Astrocyte of the cerebellum (primary cell): ENCODE results near the gene DPYD.

Experiments used
- DNase-seq: peaks from one replicate; pipeline ENCODE4 v3.0.0-alpha.2; 2011; ENCODE audit warnings: low read depth
- H3K4me3 ChIP-seq: 2 replicates; pipeline ENCODE4 v1.5.1; 2011; ENCODE audit warnings: mild to moderate bottlenecking, low read depth, low read length, moderate library complexity
- in situ Hi-C: cut with HindIII; loops from 2 replicates; pipeline ENCODE4 v1.10.0; 2017; ENCODE audit warnings: low sequenced_read_pairs
- TF ChIP-seq, protein P1 (sequence below): IDR thresholded peaks from 2 replicates; pipeline ENCODE4 v1.5.1; 2012; ENCODE audit warnings: low read length, low read depth, moderate library complexity, mild to moderate bottlenecking; ENCODE audit errors: missing control alignments

Gene DPYD

DNA sequence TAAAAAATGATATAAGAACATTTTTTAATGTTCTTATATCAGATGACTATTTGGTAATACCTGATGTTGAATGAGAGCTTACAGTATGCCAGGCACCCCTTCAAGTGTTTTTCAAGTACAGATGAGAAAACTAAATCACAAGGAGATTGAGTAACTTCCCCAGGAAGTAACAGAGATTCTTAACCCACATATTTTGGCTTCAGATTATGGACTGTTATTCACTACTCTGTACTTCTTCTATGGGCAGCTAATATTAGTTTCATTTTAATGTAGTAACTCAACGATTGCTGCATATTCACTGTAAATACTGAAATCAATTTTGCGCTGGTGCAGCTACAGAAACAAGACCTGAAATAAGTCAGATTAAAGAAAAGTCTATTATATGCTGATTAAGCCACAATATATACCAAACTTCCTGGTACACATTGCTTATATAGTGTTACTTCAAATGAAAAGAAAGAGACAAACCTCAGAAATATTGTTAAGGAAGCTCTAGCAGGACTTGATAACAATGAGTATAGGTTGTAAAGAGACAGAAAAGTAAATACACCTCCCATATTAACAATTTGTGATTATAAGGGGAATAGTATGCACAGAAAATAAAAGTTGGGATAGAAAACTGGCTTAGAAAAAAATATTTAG is 19.7 kb downstream of the DPYD start:
- in situ Hi-C loops, result no loop called here
- H3K4me3 ChIP-seq, result no peak overlapping the region
- no peak for DNase-seq
- TF ChIP-seq, protein P1, sequence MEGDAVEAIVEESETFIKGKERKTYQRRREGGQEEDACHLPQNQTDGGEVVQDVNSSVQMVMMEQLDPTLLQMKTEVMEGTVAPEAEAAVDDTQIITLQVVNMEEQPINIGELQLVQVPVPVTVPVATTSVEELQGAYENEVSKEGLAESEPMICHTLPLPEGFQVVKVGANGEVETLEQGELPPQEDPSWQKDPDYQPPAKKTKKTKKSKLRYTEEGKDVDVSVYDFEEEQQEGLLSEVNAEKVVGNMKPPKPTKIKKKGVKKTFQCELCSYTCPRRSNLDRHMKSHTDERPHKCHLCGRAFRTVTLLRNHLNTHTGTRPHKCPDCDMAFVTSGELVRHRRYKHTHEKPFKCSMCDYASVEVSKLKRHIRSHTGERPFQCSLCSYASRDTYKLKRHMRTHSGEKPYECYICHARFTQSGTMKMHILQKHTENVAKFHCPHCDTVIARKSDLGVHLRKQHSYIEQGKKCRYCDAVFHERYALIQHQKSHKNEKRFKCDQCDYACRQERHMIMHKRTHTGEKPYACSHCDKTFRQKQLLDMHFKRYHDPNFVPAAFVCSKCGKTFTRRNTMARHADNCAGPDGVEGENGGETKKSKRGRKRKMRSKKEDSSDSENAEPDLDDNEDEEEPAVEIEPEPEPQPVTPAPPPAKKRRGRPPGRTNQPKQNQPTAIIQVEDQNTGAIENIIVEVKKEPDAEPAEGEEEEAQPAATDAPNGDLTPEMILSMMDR, result no peak

DNA sequence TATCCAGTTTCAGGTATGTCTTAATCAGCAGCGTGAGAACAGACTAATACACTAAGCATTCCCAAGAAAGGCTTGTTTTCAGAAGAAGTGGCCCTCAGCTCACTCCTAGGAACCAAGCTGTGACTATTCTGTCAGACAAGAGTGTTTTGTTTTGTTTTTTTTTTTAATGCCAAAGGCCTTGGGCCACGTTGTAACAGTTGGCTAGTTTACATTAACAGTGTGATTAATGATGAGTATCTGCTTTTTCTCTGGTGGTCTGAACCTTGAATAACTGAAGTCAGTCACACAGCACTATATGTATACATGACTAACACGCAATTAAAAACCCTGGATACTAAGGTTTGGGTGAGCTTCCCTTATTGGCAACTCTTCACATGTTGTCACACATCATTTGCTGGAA is 21.9 kb downstream of the DPYD start:
- TF ChIP-seq, protein P1, result no peak
- DNase-seq, result no peak
- in situ Hi-C loops, result no loop called here
- no peak overlapping the region for H3K4me3 ChIP-seq

DNA sequence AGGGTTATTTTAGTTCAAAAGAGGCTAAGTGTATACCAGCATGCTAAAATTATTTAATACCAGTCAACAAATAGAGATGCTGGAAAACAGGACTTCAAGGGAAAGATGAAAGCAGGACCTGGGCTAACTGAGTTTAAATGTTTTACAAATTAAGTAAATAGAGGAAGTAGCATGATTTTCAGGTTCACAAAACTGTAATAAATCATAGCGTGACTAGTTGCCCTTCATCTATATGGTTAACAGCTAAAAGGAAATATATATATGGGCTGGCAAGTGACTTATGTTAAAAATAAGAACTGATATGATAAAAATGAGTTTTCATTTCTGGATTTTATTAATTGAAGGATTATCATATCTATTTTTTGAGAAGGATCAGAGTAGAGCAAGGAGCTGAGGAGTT is 25.6 kb downstream of the DPYD start:
- H3K4me3 ChIP-seq, result no peak overlapping the region
- DNase-seq, result no peak
- in situ Hi-C loops, result no loop called here
- TF ChIP-seq, protein P1, result no peak

DNA sequence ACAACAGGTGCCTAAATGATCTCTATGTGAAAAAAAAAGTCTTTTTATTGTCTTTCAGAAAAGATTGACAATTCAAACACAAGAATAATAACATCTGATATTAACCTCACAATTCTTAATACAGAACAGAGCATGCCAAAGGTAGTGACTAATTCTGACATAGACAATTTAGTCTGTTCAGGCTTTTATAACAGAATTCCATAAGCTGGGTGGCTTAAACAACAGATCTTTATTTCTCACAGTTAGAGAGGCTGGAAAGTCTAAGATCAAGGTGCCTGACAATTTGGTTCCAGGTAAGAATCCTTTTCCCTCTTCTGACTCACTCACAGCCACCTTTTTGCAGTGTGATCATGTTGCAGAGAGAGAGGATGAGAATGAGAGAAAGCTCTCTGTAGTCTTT is 27.0 kb downstream of the DPYD start:
- DNase-seq, result no peak
- TF ChIP-seq, protein P1, result no peak
- in situ Hi-C loops, result no loop called here
- no peak overlapping the region for H3K4me3 ChIP-seq

DNA sequence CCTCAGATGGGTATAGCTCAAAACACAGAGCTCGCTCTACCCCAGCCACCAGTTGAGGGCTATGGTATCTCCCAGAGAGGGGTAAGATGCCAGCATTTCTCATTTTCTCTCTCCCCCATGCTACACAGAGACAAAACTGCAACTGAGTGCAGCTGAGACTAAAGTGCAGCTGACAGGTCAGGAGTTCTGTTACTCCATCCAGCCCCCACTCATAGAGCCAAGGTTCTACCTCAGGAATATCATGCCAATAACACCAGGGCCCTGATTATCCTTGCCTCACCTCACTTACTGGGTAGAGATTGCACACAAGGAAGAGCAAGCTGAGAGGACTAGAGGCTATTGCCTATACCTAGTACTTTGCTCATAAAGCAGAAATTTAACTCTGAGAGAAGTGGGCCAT is 34.6 kb downstream of the DPYD start:
- TF ChIP-seq, protein P1, result no peak
- no peak for DNase-seq
- no peak overlapping the region for H3K4me3 ChIP-seq
- in situ Hi-C loops, result no loop called here

DNA sequence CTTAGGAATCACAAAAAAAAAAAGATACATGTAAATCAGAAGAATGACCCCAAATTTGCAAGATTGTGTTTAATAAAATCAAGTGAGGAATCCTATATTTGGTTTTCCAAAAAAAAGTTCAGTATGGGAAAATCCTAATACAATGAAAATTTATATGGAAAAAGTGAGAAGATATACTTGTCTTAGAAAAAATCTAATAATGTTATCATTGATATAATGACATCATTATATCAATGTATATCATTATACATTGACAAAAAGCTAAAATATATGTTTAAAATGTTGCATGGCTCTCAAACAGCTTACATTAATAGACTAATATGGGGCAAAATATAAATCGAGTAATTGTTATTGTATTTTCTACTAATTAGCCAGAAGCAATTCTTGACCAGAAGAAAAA is 37.0 kb downstream of the DPYD start:
- H3K4me3 ChIP-seq, result no peak overlapping the region
- DNase-seq, result no peak
- in situ Hi-C loops, result no loop called here
- TF ChIP-seq, protein P1, result no peak
